Neural progenitor cell (in vitro differentiated cells): ENCODE data around the gene LCA5L. TPM values are rescaled to one million over a fixed set of nuclear protein-coding genes. Genes with fewer than 3 reads are reported as not detected.

Source experiments
- DNase-seq: peaks from one replicate; pipeline ENCODE4 v3.0.0-alpha.2; 2016; ENCODE audit warnings: low spot score
- H2AFZ ChIP-seq: fragments of 200-600 bp; sonication (generic); replicated peaks from 2 replicates; pipeline ENCODE4 v1.6.1; 2016; ENCODE audit warnings: antibody characterized with exemption
- H3F3A ChIP-seq: fragments of 200-600 bp; sonication (generic); 2 replicates; pipeline ENCODE4 v1.6.1; 2016; ENCODE audit warnings: antibody characterized with exemption, low read depth
- H3K27ac ChIP-seq: fragments of 200-600 bp; sonication (generic); 2 replicates; pipeline ENCODE4 v1.5.1; 2016; ENCODE audit warnings: mild to moderate bottlenecking
- H3K27me3 ChIP-seq: fragments of 200-600 bp; sonication (generic); 2 replicates; pipeline ENCODE4 v1.6.1; 2016; ENCODE audit warnings: mild to moderate bottlenecking, moderate library complexity
- H3K36me3 ChIP-seq: fragments of 200-600 bp; sonication (generic); 2 replicates; pipeline ENCODE4 v1.5.1; 2016
- H3K4me1 ChIP-seq: fragments of 200-600 bp; sonication (generic); 2 replicates; pipeline ENCODE4 v1.6.1; 2016; ENCODE audit warnings: mixed run types
- H3K4me2 ChIP-seq: fragments of 200-600 bp; sonication (generic); 2 replicates; pipeline ENCODE4 v1.6.1; 2016
- H3K4me3 ChIP-seq: fragments of 200-600 bp; sonication (generic); 2 replicates; pipeline ENCODE4 v1.5.1; 2016
- H3K79me2 ChIP-seq: fragments of 200-600 bp; sonication (generic); 2 replicates; pipeline ENCODE4 v1.6.1; 2016; ENCODE audit warnings: low read depth
- H3K9ac ChIP-seq: fragments of 200-600 bp; sonication (generic); 2 replicates; pipeline ENCODE4 v1.6.1; 2016
- H3K9me3 ChIP-seq: fragments of 200-600 bp; sonication (generic); 2 replicates; pipeline ENCODE4 v1.5.1; 2016; ENCODE audit warnings: low read depth
- H4K20me1 ChIP-seq: fragments of 200-600 bp; sonication (generic); 2 replicates; pipeline ENCODE4 v1.6.1; 2016; ENCODE audit warnings: low read depth
- H3K27ac Mint-ChIP-seq: 3 replicates; pipeline ENCODE4 v1.8.0; 2021; ENCODE audit warnings: mixed read lengths
- H3K27me3 Mint-ChIP-seq: 2 replicates; pipeline ENCODE4 v1.8.0; 2022; ENCODE audit warnings: low read depth, mild to moderate bottlenecking, inconsistent platforms, moderate library complexity, mixed read lengths; ENCODE audit not compliant: insufficient read depth
- H3K36me3 Mint-ChIP-seq: 3 replicates; pipeline ENCODE4 v1.8.0; 2021; ENCODE audit warnings: mixed read lengths
- H3K4me1 Mint-ChIP-seq: 3 replicates; pipeline ENCODE4 v1.8.0; 2021; ENCODE audit warnings: mixed read lengths
- H3K4me3 Mint-ChIP-seq: 3 replicates; pipeline ENCODE4 v1.8.0; 2021; ENCODE audit warnings: mild to moderate bottlenecking, moderate library complexity, mixed read lengths
- H3K9me3 Mint-ChIP-seq: 3 replicates; pipeline ENCODE4 v1.8.0; 2020; ENCODE audit warnings: mixed read lengths
- EZH2 ChIP-seq: fragments of 200-600 bp; sonication (generic); IDR thresholded peaks from 2 replicates; pipeline ENCODE4 v1.6.1; 2017; ENCODE audit warnings: antibody characterized with exemption, mild to moderate bottlenecking, moderate library complexity
- EZH2phosphoT487 ChIP-seq: fragments of 200-600 bp; sonication (generic); IDR thresholded peaks from 2 replicates; pipeline ENCODE4 v1.6.1; 2017; ENCODE audit warnings: antibody characterized with exemption
- total RNA-seq: library from RNA; depleted of rRNA; stranded (reverse); fragments of >200 nt; gene quantifications from 2 replicates; pipeline ENCODE4 v1.2.3, GENCODE V29; 2015; ENCODE audit warnings: low replicate concordance
- TF ChIP-seq, protein P1 (sequence below): fragments of 200-600 bp; sonication (generic); IDR thresholded peaks from 2 replicates; pipeline ENCODE4 v1.5.1; 2017; ENCODE audit warnings: antibody characterized with exemption, mild to moderate bottlenecking

LCA5L gene
- total RNA-seq, 1 donor from 2014 or later, result 4.7 TPM

DNA sequence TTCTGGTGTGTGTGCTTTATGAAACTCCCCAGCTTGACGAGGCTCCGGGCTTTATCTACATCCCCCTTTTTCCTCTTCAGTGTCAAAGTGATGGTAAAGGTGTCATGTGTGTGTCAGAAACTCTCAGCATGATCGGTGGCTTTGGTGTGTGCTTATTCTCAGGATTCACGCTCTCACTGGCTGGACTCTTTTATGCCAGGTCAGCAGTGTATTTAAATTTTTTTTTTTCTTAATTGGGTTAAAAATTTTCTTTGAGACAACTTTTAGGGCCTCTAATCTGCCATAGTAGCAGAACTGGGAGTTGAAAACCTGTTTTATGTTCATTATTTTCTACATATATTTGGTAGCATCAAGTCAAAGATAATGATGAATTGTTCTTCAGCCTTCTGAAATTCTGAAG lies 27.2 kb upstream of the LCA5L start:
- Mint-ChIP-seq H3K9me3 (peaks cover 2% of the 10 kb centered on the region), H3K4me3 (no peak overlapping the region), H3K4me1 (peaks cover 5% of the 10 kb centered on the region), H3K27ac (no peak overlapping the region), H3K27me3 (no peaks in the 10 kb centered on the region), H3K36me3 (peaks cover 1% of the 10 kb centered on the region)
- H3K4me3 ChIP-seq, result no peak overlapping the region
- H3F3A ChIP-seq, result no peaks in the 10 kb centered on the region
- TF ChIP-seq EZH2phosphoT487, result no peak
- TF ChIP-seq, protein P1, sequence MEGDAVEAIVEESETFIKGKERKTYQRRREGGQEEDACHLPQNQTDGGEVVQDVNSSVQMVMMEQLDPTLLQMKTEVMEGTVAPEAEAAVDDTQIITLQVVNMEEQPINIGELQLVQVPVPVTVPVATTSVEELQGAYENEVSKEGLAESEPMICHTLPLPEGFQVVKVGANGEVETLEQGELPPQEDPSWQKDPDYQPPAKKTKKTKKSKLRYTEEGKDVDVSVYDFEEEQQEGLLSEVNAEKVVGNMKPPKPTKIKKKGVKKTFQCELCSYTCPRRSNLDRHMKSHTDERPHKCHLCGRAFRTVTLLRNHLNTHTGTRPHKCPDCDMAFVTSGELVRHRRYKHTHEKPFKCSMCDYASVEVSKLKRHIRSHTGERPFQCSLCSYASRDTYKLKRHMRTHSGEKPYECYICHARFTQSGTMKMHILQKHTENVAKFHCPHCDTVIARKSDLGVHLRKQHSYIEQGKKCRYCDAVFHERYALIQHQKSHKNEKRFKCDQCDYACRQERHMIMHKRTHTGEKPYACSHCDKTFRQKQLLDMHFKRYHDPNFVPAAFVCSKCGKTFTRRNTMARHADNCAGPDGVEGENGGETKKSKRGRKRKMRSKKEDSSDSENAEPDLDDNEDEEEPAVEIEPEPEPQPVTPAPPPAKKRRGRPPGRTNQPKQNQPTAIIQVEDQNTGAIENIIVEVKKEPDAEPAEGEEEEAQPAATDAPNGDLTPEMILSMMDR, result no peak
- TF ChIP-seq EZH2, result no peak
- H3K4me1 ChIP-seq, result peaks cover 9% of the 10 kb centered on the region
- no peak overlapping the region for H3K27ac ChIP-seq
- no peak overlapping the region for H3K4me2 ChIP-seq
- H3K27me3 ChIP-seq, result no peaks in the 10 kb centered on the region
- no peaks in the 10 kb centered on the region for H3K36me3 ChIP-seq
- no peak overlapping the region for H2AFZ ChIP-seq
- no peaks in the 10 kb centered on the region for H3K79me2 ChIP-seq
- no peaks in the 10 kb centered on the region for H4K20me1 ChIP-seq
- DNase-seq, result no peak
- no peak overlapping the region for H3K9ac ChIP-seq
- H3K9me3 ChIP-seq, result no peaks in the 10 kb centered on the region

DNA sequence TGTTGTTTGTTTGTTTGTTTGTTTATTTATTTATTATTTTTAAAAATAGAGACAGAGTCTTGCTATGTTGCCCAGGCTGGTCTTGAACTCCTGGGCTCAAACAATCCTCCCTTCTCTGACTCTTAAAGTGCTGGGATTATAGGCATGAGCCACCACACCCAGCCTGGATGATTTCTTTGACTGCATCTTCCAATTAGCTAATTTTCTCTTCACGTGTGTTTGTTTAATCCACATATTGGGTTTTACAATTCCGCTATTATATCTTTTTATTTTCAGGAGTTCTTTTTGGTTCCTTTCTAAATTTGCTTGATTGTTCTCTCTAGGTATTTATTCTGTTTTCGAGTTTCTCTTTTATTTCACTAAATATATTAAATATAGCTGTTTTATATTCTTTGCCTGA lies 26.0 kb upstream of the LCA5L start:
- Mint-ChIP-seq H3K27me3 (no peaks in the 10 kb centered on the region), H3K9me3 (peaks cover 2% of the 10 kb centered on the region), H3K4me1 (peaks cover 4% of the 10 kb centered on the region), H3K27ac (no peak overlapping the region), H3K4me3 (no peak overlapping the region), H3K36me3 (peaks cover 1% of the 10 kb centered on the region)
- no peak for DNase-seq
- Histone ChIP-seq H3K9me3 (no peaks in the 10 kb centered on the region), H3K4me3 (no peak overlapping the region), H3K79me2 (no peaks in the 10 kb centered on the region), H3K4me1 (peaks cover 8% of the 10 kb centered on the region), H4K20me1 (no peaks in the 10 kb centered on the region), H3K36me3 (no peaks in the 10 kb centered on the region), H3F3A (no peaks in the 10 kb centered on the region), H3K9ac (no peak overlapping the region), H3K4me2 (no peak overlapping the region), H3K27ac (no peak overlapping the region), H3K27me3 (no peaks in the 10 kb centered on the region), H2AFZ (no peak overlapping the region)
- no peak for TF ChIP-seq EZH2
- TF ChIP-seq EZH2phosphoT487, result no peak
- TF ChIP-seq, protein P1, result no peak

DNA sequence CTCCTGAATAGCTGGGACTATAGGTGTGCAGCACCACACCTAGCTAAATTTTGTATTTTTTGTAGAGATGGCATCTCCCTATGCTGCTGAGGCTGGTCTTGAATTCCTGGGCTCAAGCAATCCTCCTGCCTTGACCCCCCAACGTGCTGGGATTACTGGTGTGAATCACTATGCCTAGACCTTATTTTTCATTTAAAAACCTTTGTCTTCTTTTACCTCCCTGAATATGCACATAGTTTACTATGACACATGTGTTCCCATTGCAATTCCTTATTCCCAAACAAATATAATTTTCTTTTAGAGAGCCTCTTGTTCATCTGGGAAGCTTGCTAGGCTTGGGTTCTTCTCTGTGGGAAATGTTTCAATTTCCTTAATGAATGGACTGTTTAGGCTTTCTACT lies 23.0 kb upstream of the LCA5L start:
- H3K4me1 Mint-ChIP-seq, result peaks cover 2% of the 10 kb centered on the region
- H3K27ac Mint-ChIP-seq, result no peak overlapping the region
- no peak overlapping the region for H3K4me2 ChIP-seq

More for the DNA sequence above, 23.0 kb upstream of the LCA5L start:
- Mint-ChIP-seq H3K9me3 (peaks cover 2% of the 10 kb centered on the region), H3K27me3 (no peaks in the 10 kb centered on the region), H3K4me3 (no peak overlapping the region), H3K36me3 (peaks cover 1% of the 10 kb centered on the region)
- H3K36me3 ChIP-seq, result no peaks in the 10 kb centered on the region
- no peaks in the 10 kb centered on the region for H3K79me2 ChIP-seq
- H3K9me3 ChIP-seq, result no peaks in the 10 kb centered on the region
- no peak overlapping the region for H3K4me3 ChIP-seq
- no peak overlapping the region for H3K27ac ChIP-seq
- peaks cover 7% of the 10 kb centered on the region for H3K4me1 ChIP-seq
- H2AFZ ChIP-seq, result no peak overlapping the region
- DNase-seq, result no peak
- H3K9ac ChIP-seq, result no peak overlapping the region
- TF ChIP-seq EZH2 (no peak), EZH2phosphoT487 (no peak)
- TF ChIP-seq, protein P1, result no peak
- no peaks in the 10 kb centered on the region for H3F3A ChIP-seq
- no peaks in the 10 kb centered on the region for H4K20me1 ChIP-seq
- no peaks in the 10 kb centered on the region for H3K27me3 ChIP-seq
